Measurements from ENCODE around the gene SDK1. TPM values are rescaled to one million over a fixed set of nuclear protein-coding genes. Genes with fewer than 3 reads are reported as not detected.

The SDK1 gene
- total and polyA plus RNA-seq, 2 of the 8 experiments (the other 6 are each of a cell fraction or from before 2014, with no cell fraction given): 3.3 to 7.2 TPM

DNA sequence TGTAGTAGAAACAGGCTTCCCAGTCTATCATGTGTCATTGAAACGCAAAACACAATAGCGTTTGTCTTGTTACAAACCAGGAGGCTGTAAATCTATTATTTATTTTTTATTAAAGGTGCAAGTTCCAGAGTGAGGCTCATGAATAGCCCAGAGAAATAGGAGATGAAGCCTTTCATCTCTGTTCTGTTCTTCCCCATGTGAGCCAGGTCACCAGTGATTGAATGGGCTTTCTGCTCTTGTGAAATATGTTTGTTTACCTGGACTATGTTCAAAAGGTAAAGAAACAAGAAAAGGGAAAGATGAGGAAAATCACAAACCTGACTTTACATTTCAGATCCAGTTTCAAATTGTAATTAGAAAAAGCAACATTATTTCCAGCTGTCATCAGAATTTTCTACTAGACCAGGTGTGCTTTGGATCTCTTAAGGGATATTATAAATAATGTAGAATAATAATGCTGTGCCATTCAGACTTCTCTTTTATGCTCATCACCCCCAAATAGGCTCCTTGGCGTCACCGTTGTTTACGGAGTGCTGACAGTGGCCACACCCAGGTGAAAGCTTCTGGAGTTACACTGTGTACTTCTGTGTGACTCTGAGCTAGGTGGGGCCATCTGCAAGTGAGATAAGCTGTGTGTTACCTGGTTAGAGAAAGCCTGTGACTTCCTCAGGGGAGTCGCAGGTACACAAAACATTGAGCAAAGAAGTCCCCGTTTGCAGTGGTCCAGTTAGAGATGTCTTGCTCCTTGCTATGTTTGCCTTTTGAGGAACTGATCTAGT is 274.9 kb downstream of the SDK1 start (continued):
- TF ChIP-seq CHD7 (IDR thresholded peaks at IDR 0.05; ENCODE audit: insufficient replicate concordance, low read length) (no peak), NRF1 (IDR thresholded peaks at IDR 0.05; ENCODE audit: low read depth, low read length) (no peak), EP300 (IDR thresholded peaks at IDR 0.05; ENCODE audit: borderline replicate concordance in 1 of 2, low read depth in 2 of 2, low read length in 2 of 2) (no peak), SP1 (IDR thresholded peaks at IDR 0.05; ENCODE audit: low read depth, low read length) (no peak), POLR2A (IDR thresholded peaks at IDR 0.05; ENCODE audit: control extremely low read depth in 1 of 2, low read depth in 2 of 2, low read length in 2 of 2) (no peak), CTBP2 (IDR thresholded peaks at IDR 0.05; ENCODE audit: borderline replicate concordance, insufficient read depth, insufficient read length, low read length) (no peak), KDM4A (IDR thresholded peaks at IDR 0.05; ENCODE audit: low read depth, low read length, severe bottlenecking) (no peak)
- TF ChIP-seq, protein P1, sequence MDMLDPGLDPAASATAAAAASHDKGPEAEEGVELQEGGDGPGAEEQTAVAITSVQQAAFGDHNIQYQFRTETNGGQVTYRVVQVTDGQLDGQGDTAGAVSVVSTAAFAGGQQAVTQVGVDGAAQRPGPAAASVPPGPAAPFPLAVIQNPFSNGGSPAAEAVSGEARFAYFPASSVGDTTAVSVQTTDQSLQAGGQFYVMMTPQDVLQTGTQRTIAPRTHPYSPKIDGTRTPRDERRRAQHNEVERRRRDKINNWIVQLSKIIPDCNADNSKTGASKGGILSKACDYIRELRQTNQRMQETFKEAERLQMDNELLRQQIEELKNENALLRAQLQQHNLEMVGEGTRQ (IDR thresholded peaks at IDR 0.05; ENCODE audit: low read length): no peak
